PFSK-1 (cell line): Measurements from ENCODE around the gene CYYR1.

Experiments
- FOXP2 ChIP-seq: optimal IDR thresholded peaks from 2 replicates; pipeline ENCODE3; 2011; ENCODE audit warnings: borderline replicate concordance, control low read depth, inconsistent platforms; ENCODE audit not compliant: insufficient read depth; ENCODE audit errors: extremely low read length, extremely low read depth
- POLR2AphosphoS5 ChIP-seq: IDR thresholded peaks from 2 replicates; pipeline ENCODE4 v1.6.1; 2012; ENCODE audit warnings: low read depth, mild to moderate bottlenecking, control low read depth, low read length, moderate library complexity
- REST ChIP-seq, 2 experiments: IDR thresholded peaks; 2 replicates each; pipeline versions ENCODE4 v1.6.1 to v1.8.0; 2011 to 2012; ENCODE audit warnings: low read depth in 2 of 2, low read length in 2 of 2, control low read depth in 1 of 2, inconsistent platforms in 1 of 2, mild to moderate bottlenecking in 1 of 2, moderate library complexity in 1 of 2; ENCODE audit not compliant: insufficient read depth in 1 of 2
- SIN3A ChIP-seq: IDR thresholded peaks from 2 replicates; pipeline ENCODE4 v1.6.1; 2012; ENCODE audit warnings: mild to moderate bottlenecking, low read length, moderate library complexity, borderline replicate concordance; ENCODE audit not compliant: insufficient read depth
- TAF1 ChIP-seq: IDR thresholded peaks from 2 replicates; pipeline ENCODE4 v1.6.1; 2012; ENCODE audit warnings: low read length, control low read depth, borderline replicate concordance; ENCODE audit not compliant: insufficient read depth

GRCh38 chr21:26560612-26561011 is 12.5 kb downstream of the CYYR1 start:
- TF ChIP-seq TAF1 (no peak), REST (IDR thresholded peaks at IDR 0.05; ENCODE audit: insufficient read depth in 1 of 2, low read depth in 2 of 2, low read length in 2 of 2) (no peak), POLR2AphosphoS5 (no peak), SIN3A (no peak), FOXP2 (no peak)
